NCI-H2196 (cell line): ENCODE data around the gene ATG2A.
A peak's percentile ranks its signal among the peaks of the same experiment; 100 is the strongest.

ENCODE experiments used
- DNase-seq: peaks from one replicate; lab custom pipeline; 2025; ENCODE audit not compliant: unreplicated experiment; lab: John Stamatoyannopoulos, UW

ATG2A gene

DNA sequence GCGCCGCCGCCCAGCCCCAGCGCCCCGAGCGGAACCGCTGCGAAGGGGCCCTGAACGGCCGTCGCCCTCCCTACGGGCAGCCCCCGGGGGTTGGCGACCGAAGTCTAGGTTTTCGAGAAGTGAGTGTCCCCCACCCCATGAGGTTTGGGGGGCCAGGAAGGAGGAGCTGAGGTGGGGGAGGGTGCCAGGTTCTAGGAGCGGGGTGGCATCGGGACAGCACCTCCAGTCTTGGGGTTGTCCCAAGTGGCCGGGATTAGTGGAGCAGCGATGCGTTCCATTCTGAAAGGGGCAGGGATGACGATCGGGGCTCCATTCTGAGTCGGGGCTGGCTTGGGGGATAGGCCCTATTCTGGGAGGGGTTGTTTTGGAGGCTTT is 7.9 kb upstream of the ATG2A start:
- no peak for DNase-seq

DNA sequence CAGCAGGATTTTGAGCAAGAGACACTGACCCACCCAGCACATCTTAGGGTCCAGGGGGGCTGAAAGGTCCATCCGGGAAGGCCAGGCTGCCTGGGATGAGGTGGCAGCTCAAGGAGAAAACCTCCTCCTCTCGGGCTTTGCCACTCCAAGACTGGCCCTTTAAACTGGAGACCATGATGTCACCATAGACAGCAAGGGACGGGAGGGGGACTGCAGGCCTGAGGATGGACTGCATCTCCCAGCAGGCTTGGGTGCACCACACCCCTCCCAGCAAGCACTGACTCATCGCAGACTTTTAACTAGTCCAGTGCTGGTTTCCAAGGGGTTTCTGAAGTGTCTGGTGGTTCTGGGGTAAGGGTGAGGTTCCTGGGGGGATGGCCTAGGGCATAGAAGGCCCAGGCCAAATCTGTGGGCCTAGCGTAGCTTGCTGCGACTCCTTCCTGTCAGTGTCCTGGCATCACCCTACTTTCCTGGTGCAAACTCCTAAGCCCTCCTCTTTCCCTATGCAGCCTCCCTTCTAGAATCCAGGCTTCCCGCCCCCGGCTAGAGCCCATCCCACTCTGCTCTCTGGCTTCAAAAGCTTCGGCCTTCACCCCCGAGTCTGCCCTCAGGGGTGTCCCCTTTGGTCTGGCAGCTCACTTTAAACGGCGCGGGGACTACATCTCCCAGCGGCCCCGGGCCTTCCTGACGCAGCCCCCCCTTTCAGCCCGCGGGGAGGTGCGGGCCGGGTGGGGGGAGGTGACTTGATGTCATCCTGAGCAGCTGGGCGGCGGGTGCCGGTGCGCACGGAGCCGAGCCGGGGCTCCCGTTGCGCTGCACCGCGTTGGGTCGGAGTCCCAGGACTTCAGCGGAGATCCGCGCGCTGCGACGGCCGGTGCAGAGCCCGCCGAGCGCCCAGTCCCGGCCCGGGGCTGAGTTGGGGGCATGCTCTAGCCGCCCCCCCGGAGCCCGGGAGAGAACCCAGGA is 7.2 kb upstream of the ATG2A start, which contains the start of gene PPP2R5B:
TSS of gene PPP2R5B (plus strand) at position 746 of the 966 bp plus-strand sequence. CDS start 1,046 bp downstream, outside the sequence.
- DNase-seq, result peak; percentile 86

DNA sequence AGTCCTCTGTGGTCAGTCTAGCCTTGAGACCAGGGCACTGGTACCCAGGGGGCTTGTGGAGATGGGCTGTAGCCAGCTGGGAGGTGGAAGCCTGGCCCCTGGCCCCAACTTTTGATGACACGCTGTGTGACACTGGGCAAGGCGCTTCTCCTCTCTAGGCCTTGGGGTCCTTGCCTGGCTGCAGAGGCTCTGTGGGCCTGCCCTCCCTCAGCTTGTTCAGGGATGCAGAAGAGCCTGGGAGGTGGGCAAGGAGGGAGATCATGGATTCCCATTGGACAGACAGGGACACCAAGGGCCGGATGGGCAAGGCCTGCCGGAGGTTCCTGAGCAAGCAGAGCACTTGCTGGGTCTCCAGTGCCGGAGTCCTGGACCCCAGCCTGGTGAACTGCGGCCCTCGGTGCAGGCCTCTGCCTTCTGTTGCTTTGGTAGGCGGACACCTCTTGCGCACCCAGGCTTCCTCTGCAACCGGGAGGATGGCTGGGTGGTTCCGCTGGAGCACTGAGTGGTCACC is 6.2 kb upstream of the ATG2A start:
- DNase-seq, result no peak

DNA sequence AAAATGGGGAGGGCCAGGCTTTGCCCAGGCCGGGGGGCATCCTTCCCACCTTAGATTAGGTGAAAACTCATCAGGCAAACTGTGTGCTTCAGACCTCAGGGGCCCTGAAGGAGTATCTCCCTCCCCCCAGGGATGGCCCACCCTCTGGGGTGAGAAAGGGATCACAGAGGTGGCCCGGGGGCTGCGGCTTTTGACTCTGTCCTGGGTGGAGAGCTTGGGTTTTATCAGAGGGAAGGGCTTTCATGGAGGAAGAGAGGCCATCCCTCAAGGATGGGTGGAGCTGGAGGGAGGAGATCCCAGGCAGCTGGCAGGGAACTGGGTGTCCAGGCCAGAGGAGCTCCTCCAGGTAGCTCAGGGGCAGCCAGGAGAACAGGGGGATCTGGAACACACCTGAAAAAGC is 4.4 kb upstream of the ATG2A start:
- no peak for DNase-seq

DNA sequence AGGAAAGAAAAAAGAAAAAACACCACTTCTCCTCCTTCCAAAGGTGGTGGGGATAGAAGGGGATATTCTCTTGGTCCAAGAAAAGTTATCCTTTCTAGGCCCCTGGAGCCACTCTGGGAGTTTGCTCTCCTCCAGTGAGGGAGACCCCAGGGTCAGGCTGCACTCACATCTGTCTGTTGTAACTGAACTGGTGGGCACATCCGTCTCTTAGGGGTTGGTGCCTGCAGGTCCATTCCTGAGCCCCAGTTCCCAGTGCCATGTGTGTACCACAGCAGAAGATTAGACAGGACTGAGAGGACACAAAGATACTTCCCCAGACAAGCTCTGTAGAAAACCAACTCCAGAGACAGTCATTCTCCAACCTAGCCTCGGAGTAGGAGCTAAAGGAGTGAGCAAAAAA is 3.1 kb upstream of the ATG2A start:
- DNase-seq, result no peak

DNA sequence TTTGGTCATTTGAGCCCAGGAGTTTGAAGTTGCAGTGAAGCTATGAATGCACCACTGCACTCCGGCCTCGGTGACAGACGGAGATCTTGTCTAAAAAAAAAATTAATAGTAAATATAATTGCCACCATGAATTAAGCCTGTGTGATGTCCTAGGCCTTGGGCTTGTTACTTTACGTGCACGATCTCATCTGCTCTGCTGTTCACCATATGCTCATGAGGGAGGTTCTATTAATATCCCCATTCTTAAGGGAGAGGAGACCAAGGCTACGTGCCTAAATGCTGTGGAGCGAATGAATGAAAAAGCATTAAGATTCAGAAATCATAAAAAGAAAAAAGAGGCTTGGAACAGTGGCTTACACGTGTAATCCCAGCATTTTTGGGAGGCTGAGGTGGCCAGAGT is 2.6 kb upstream of the ATG2A start:
- DNase-seq, result no peak

DNA sequence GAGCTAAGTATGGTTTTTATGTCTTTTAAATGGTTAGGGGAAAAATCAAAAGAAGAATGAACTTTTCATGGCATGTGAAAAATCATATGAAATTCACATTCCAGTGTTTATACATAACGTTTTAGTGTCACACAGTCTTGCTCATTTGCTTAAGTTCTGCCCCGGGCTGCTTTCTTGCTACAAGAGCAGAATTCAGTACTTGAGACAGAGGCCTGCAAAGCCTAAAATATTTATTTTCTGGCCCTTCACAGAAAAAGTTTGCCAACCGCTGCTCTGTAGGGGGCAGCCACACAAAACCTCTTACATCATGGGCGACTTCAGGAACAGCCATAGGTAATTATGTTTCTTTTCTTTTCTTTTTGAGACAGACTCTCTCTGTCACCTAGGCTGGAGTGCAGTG is 1.0 kb upstream of the ATG2A start:
- peak; percentile 7 for DNase-seq

DNA sequence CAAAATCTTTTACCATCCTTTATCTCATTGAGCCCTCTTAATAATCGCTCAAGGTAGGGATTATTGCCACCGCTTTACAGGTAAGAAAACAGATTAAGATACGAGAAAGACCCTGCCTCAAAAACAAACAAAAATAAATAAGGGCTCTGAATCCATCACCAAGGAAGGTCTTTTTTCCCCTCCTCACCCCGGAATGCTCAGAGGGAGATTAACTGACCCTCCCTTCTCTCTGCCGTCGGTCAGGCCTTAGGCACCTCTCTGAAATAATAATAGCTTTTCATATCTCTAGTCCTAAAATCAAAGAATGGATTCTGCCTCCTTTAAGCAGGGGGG is 620 bp upstream of the ATG2A start:
- no peak for DNase-seq

DNA sequence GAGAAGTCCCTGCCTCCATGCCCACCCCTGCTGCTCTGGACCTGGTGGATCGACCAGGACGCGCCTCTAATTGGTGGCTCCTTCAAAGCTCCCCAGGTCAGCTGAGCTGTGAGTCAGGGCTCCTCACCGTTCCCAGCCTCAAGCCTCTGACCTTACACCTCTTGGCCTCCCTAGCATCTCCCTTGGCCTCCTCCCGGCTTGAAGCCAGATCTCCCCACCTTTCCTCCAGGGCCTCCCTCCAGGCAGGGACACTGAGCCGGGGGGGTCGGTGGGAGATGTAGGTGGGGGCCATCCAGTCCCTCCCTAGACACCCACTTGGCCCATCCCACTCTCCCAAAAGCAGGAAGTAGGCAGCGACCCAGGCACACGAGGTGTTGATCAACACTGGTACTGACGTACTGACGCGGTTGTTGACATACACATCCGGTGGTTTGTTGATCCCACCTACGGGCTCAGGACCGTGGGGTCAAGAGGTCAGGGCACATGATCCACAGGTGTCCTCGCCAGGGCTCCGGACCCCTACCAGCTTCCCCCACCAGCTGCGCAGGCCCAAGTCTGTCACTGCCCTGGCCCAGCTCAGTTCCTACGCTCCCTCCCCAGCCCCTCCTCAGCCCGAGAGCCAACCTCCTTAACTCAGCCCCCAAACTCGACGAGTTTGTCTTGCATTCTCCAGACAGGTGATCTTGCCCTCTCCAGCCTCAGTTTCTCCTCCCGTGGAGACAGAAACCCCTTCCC is 802 bp downstream of the ATG2A start:
- peak; percentile 69 for DNase-seq

DNA sequence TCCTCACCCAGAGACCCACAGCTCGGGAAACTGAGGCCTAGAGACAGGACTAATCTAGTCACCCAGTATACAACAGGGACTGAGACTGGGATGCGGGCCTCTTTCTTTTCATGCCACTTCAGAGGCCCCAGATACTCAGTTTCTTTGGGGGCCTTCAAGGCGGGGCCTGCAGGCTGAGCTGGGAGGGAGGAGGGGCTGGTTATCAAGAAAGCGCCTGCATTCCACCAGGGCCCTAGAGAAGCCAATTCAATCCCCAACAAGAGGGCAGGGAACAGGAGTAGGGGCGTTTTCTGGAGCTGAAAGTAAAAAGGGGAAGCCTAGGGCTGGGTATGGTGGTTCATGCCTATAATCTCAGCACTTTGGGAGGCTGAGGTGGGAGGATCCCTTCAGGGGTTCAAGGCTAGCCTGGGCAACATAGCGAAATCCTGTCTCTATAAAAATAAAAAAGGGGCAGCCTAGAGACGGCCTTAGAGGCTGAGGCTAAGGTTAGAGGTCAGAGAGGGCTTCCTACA is 1.6 kb downstream of the ATG2A start:
- no peak for DNase-seq

DNA sequence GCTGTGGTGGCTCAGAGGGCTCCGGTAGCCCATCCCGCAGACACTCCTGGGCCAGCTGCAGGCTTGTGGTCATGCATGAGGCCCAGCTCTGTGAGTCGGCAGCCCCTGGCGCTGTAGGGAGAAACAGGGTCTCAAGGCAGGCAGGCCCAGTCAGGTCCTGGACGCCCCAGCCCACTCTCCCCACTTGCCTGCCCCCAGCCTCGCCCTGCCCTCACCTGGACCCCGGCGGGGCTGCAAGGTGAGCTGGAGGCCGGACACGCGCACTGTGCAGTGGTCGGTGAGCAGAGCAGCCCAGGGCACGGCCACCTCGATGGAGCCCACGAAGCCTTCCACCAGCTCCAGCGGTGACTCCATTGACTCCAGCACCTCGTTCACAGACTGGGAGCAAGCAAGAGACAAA is 2.9 kb downstream of the ATG2A start:
- DNase-seq, result no peak

DNA sequence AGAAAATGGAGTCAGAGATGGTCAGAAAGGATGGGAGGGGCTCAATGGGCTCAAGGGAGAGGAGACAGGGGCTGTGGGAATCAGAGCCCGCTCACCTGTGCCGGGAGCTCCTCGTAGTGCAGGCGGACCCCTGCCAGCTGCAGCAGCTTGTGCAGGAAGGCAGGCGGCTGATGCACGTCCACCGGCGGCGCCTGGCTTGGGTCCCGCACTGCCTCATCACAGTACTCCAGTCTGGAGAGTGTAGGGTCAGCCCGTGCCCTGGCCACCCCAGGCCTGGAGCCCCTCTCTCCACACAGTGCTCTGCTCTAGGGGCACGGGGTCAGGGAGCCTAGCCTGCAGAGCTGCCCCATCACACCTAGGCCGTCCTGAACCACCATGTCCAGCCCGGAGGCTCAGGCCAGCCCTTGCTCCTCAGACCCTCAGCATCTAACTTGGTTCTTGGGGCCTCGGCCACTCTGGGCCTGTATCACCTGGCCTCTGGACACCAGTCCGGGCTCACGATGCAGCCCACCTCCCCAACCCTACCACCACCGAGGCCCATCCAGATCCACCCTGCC is 3.8 kb downstream of the ATG2A start:
- DNase-seq, result no peak

DNA sequence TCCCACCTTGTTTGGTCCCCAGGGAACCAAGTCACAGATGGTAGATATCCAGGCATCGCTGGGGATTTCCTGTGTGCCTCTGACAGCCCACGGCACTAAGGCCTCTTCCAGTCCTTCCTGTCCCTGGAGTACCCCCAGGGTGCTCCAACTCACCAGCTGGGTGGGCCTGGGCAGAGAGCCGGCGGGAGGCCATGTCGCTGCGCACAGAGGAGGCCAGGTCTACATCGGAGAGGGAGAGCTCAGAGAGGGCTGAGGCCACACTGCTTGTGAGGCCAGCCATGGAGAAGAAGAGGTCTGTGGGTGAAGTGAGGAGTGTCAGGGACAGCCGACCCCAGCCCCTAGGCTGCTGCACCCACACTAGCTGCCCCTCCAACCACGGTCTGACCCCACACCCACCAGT is 5.3 kb downstream of the ATG2A start:
- no peak for DNase-seq

DNA sequence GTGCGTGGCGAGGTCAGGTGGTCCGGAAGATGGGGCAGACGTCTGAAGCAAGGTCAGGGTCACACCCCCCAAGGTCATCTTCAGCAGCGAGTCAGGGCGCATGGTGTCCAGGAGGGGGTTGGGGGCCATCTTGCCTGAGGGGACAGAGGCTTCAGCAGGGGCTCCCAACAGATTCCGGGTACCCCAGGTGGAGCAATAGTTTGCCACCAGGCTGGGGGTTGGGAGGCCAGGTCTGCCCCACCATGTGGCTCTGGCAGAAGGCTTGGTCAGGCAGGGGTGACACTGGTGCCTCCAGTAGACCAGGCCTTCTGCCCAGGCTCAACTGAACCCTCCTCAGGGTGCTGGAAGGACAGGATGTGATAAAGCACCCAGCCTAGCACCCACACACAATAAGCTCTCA is 5.9 kb downstream of the ATG2A start:
- DNase-seq, result no peak

DNA sequence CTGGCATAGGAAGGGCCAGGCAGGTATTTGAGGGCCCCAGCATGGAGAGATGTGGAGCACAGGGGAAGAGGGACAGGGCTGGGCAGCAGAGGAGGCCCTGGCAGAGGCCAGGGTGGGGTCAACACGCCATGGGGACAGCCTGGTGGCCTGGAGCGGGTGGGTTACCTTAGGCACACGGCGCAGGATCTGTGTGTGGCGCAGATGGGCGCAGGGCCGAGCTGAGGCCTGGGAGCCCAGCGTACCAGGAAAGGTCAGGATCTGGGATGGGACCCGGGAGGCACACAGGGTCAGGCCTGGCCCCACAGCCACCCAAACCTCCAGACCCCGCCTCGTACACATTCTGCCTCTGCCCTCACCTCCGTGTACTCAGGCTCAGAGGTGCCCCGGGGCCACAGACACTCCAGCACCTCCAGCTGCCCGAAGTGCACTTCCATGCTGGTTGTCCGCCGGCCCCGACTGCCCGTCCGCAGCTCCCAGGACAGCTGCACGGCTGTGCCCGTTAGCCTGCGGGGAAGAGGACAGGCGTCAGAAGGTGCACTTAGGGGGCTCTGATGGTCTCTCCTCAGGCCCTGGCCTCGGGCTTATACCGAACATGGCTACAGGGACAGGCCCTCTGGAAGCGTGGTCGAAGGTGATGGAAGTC is 6.4 kb downstream of the ATG2A start:
- DNase-seq, result no peak

DNA sequence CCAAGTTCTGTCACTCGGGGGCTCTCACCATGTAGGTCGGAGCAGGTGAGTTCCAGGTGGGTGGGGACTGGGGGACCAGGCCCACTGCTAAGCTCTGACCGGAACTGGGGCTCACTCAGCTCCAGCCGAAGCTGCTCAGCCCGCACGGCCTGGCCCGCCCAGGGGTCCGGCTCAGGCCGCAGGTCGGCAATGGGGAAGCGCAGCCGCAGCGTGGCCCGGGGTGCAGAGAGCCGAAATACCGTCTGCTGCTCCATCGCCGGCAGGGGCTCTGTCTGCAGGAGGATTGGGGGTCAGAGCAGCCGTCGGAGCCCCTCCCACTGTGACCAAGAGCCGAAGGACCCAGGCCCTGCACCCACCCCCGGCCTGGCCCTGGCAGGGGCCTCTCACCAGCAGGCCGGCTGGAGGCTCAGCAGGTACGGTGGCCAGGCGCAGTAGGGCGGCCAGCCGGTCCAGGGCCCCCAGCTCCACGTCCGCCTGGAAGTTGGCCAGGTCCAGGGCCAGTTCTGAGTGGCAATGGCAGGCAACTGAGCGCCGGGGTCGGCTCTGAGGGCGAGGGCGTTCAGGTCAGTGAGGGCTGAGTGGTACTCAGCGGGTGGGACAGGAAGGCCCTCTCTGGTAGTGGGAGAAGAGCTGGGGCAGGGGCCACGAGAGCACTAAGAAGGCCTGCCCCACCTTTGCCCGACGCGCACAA is 7.2 kb downstream of the ATG2A start:
- no peak for DNase-seq

DNA sequence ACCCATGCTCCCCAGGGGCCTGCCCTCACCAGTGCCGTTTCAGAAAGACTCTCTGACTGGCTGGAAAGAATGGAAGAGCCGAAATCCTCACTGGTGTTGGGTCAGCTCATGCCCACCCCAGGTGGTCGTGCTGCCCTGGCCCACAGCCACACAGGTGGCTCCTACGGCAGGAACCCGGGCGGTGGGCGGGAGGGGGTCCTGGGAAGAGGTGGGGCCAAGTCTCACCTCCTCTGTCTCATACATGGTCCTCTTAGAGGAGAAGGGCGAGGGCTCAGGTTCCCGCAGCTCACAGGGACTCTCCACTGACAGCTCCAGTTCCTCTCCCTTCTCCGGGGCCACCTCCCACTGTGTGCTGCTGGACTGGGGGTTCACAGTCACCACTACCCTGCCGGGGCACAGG is 8.2 kb downstream of the ATG2A start:
- no peak for DNase-seq

DNA sequence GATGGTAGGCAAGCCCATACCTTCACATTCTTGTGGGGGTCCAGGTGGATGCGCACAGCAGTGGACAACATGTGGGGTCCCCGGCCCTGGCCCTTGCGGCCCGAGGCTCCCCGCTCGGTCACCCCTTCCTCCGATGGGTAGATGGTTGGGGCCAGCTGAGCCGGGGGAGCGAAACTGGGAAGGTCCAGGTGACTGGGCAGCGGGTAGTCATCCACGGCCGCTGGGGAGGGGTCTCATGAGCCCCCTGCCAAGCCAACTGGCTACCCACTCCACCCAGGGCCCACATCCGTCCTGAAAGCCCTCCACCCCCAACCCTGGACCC is 10.7 kb downstream of the ATG2A start:
- DNase-seq, result no peak

DNA sequence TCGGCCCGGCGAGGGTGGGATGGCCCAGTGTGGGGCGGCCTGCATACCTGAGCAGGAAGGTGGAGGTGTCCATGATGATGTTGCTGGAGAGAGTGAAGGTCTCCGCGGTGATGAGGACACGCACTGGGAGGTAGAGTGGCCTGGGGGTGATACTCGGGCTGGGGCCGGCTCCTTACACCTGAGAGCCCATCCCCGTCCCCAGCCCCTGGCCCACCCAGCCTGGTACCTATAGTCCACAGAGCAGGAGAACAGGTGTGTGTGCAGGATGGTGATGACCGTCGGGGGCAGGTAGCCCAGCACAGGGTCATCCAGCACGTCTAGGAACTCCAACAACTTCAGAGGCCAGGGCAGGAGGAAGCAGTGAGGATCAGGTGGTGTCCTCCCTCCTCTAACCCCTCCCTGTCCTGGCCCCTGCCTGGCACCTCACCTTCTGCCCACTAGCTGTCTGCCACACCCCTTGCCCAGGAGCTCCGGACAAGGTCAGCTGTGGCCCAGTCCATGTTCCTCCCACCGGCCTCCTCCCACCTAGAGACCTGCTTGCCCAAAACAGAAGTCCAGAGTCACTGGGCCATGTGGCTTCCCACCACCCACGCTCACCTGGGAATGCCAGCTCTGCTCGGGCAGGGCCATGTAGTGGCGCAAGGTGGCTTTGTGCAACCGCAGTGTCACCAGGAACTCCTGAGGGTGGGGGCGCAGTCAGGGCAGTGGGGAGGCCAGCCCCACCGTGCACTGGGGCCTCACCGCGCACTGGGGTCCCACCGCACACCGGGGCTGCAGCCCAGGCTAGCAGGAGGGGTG is 11.3 kb downstream of the ATG2A start:
- no peak for DNase-seq

DNA sequence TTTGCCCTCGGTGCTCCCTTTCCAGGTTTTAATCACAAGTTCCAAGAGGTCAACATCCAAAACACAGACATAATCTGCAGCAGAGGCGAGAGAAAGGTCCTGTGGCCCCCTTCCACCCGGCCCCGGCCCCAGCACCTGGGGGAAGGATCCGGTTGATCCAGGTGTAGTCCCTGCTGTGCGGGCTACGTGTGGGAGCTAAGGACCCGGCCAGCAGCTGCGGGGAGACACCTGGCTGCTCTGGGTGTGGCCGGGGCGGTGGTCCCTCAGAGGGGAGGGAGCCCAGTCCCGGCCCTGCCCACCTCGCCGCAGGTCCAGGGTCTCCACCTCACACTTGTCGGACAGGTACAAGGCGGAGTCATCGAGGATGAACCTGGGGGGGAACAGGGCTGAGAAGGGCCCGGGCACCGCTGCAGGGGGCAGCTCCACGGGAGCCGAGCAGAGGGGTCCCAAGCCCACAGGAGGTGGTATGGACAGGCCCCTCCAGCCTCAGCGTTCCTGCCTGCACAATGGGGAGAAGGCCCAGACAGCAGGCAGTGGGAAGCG is 13.6 kb downstream of the ATG2A start:
- no peak for DNase-seq
